ENCODE results near the gene KLHDC3.

KLHDC3 gene

GRCh38 chr6:43005844-43006243, 8.2 kb upstream of the KLHDC3 start:
- in situ Hi-C loops (cut with MboI; ENCODE audit: low sequenced_read_pairs, unreplicated experiment): no loop called here
- no peak for DNase-seq (ENCODE audit: low spot score)
- no peak for TF ChIP-seq CTCF (IDR thresholded peaks at IDR 0.05; ENCODE audit: borderline replicate concordance, control extremely low read depth, extremely low read depth, insufficient read depth, missing control alignments)

- DNase-seq (ENCODE audit: low spot score): no peak
- in situ Hi-C loops (cut with MboI; ENCODE audit: low sequenced_read_pairs, unreplicated experiment): no loop called here
- TF ChIP-seq CTCF (IDR thresholded peaks at IDR 0.05; ENCODE audit: borderline replicate concordance, control extremely low read depth, extremely low read depth, insufficient read depth, missing control alignments): no peak
Observed at GRCh38 chr6:43006251-43006650, 7.8 kb upstream of the KLHDC3 start.

- TF ChIP-seq CTCF (IDR thresholded peaks at IDR 0.05; ENCODE audit: borderline replicate concordance, control extremely low read depth, extremely low read depth, insufficient read depth, missing control alignments): no peak
- no peak for DNase-seq (ENCODE audit: low spot score)
- in situ Hi-C loops (cut with MboI; ENCODE audit: low sequenced_read_pairs, unreplicated experiment): no loop called here
Observed at GRCh38 chr6:43007126-43007525, 6.9 kb upstream of the KLHDC3 start.

- DNase-seq (ENCODE audit: low spot score): peak; percentile 55
- peak; percentile 20 for TF ChIP-seq CTCF (IDR thresholded peaks at IDR 0.05; ENCODE audit: borderline replicate concordance, control extremely low read depth, extremely low read depth, insufficient read depth, missing control alignments)
- in situ Hi-C loops (cut with MboI; ENCODE audit: low sequenced_read_pairs, unreplicated experiment): no loop called here
Observed at GRCh38 chr6:43009124-43009523, 4.9 kb upstream of the KLHDC3 start.

DNA sequence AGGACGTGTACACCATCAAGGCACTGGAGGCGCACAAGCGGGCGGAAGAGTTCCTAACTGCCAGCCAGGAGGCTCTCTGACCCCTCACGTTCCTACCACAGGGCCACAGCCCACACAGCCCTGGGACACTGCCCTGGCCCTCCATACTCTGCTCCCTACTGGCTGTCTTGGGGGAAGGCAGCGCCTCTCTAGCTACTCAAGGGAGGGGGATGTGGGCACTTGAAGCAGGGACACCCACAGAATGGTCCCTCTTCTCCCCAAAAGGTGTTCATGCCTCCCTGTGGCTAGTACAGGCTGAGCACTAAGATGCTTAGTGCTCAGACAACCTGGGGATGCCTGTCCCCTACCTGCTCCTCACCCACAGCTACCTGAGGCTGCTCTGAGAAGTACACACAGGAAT, 2.8 kb upstream of the KLHDC3 start:
- TF ChIP-seq CTCF (IDR thresholded peaks at IDR 0.05; ENCODE audit: borderline replicate concordance, control extremely low read depth, extremely low read depth, insufficient read depth, missing control alignments): no peak
- in situ Hi-C loops (cut with MboI; ENCODE audit: low sequenced_read_pairs, unreplicated experiment): no loop called here
- no peak for DNase-seq (ENCODE audit: low spot score)

GRCh38 chr6:43012364-43012763, 1.7 kb upstream of the KLHDC3 start:
- DNase-seq (ENCODE audit: low spot score): no peak
- in situ Hi-C loops (cut with MboI; ENCODE audit: low sequenced_read_pairs, unreplicated experiment): no loop called here
- no peak for TF ChIP-seq CTCF (IDR thresholded peaks at IDR 0.05; ENCODE audit: borderline replicate concordance, control extremely low read depth, extremely low read depth, insufficient read depth, missing control alignments)
